GM12873 (cell line): ENCODE data around the gene TBC1D16.

Experiments
- CTCF ChIP-seq: IDR thresholded peaks from 2 replicates; pipeline ENCODE4 v1.5.1; 2012; ENCODE audit warnings: low read depth, mild to moderate bottlenecking, moderate library complexity, low read length, control low read depth; ENCODE audit not compliant: insufficient read depth; ENCODE audit errors: missing control alignments

Gene TBC1D16

GRCh38 chr17:79979221-79979741 is 56.4 kb downstream of the TBC1D16 start:
- TF ChIP-seq CTCF, result no peak

DNA sequence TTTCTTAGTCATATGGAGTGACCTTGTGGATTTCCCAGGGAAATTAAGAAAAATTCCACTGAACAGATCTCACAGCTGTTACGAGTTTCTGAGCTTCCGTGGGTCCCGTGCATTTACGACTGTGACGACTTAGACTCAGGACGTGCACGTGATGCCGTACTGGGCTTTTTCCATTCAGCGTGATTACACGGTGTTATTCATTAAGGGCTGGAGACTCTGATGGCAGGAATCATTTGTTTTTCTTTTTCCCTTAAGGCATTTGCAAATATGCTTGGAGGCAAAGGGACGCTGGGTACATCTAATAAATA is 57.2 kb downstream of the TBC1D16 start:
- TF ChIP-seq CTCF, result no peak

- no peak for TF ChIP-seq CTCF
Observed at GRCh38 chr17:79977708-79978547, 57.7 kb downstream of the TBC1D16 start.

DNA sequence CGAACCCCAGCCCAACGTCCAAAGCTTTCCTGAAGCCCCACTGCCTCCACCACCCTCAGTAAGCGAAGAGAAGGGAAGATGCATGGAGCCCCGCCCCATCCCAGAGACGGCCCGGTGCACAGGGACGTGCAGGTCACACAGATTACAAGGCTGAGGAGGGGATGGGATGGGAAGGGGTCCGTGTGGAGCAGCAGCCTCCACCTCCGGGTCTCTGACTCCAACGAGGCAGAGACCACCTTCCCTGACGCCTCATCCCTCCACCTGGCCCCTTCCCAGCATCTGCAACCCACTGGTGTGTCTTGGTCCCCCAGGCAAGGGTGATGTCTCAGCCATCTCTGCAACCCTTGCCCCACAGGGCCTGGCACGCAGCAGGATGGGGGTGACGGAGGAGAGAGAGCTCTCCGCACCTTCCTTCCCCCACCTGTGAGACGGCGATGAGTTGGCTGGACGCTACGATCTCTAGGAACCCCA is 58.5 kb downstream of the TBC1D16 start:
- TF ChIP-seq CTCF, result no peak

GRCh38 chr17:79976451-79976850 is 59.2 kb downstream of the TBC1D16 start:
- no peak for TF ChIP-seq CTCF

DNA sequence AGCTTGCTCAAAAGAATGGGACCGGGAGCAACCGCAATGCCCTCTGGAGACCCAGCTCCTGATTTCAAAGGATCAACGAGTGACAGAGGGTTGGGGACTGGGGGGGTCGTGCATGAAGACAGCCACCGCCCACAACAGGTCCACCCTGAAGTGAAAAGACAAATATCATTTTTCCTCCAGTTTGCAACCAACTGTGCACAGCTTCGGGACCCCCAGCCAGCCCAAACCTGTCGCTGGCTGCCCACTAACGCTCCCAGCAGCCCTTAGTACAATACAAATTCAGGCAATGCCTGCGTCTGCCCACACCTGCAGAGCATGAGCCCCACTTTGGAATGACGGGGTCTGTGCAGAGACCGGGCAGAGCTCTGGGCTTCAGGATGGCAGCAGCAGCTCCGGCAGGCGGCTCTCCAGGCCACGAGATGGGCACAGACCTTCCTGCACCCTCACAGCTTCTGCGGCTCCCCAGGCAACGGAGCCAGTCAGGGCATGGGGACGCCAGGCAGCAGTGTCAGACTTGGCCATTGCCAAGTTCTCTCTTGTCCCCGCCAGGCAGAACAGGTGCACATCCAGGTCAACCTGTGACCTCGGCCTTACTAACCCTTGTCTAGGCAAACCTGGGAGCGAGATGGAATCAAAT is 60.1 kb downstream of the TBC1D16 start:
- TF ChIP-seq CTCF, result no peak
